PFSK-1 (cell line): ENCODE results near the gene MMEL1.

Experiments used
- POLR2AphosphoS5 ChIP-seq: IDR thresholded peaks from 2 replicates; pipeline ENCODE4 v1.6.1; 2012; ENCODE audit warnings: low read depth, mild to moderate bottlenecking, control low read depth, low read length, moderate library complexity
- SIN3A ChIP-seq: IDR thresholded peaks from 2 replicates; pipeline ENCODE4 v1.6.1; 2012; ENCODE audit warnings: mild to moderate bottlenecking, low read length, moderate library complexity, borderline replicate concordance; ENCODE audit not compliant: insufficient read depth
- TAF1 ChIP-seq: IDR thresholded peaks from 2 replicates; pipeline ENCODE4 v1.6.1; 2012; ENCODE audit warnings: low read length, control low read depth, borderline replicate concordance; ENCODE audit not compliant: insufficient read depth
- TF ChIP-seq, protein P1 (sequence below), 2 experiments: IDR thresholded peaks; 2 replicates each; pipeline versions ENCODE4 v1.6.1 to v1.8.0; 2011 to 2012; ENCODE audit warnings: low read depth in 2 of 2, low read length in 2 of 2, control low read depth in 1 of 2, inconsistent platforms in 1 of 2, mild to moderate bottlenecking in 1 of 2, moderate library complexity in 1 of 2; ENCODE audit not compliant: insufficient read depth in 1 of 2

DNA sequence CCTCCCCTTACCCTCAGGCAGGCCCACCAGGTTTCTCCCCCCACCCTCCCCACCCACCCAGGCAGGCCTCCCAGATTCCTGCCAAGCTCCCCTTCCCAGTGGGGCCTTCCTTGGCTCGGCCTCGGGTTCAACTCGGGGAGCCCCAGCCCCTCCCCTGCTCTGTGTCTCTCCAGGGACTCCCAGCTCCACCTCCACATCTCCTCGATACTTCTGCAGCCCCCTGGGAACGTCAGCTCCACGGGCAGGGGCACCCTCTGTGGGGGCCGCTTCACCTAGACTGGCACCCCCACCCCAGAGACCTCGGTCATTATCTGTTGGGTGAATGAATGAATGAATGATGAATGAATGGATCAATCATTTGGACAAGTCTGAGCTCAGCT, 775 bp downstream of the MMEL1 start:
- TF ChIP-seq POLR2AphosphoS5 (no peak), SIN3A (no peak), TAF1 (no peak)
- TF ChIP-seq, protein P1, sequence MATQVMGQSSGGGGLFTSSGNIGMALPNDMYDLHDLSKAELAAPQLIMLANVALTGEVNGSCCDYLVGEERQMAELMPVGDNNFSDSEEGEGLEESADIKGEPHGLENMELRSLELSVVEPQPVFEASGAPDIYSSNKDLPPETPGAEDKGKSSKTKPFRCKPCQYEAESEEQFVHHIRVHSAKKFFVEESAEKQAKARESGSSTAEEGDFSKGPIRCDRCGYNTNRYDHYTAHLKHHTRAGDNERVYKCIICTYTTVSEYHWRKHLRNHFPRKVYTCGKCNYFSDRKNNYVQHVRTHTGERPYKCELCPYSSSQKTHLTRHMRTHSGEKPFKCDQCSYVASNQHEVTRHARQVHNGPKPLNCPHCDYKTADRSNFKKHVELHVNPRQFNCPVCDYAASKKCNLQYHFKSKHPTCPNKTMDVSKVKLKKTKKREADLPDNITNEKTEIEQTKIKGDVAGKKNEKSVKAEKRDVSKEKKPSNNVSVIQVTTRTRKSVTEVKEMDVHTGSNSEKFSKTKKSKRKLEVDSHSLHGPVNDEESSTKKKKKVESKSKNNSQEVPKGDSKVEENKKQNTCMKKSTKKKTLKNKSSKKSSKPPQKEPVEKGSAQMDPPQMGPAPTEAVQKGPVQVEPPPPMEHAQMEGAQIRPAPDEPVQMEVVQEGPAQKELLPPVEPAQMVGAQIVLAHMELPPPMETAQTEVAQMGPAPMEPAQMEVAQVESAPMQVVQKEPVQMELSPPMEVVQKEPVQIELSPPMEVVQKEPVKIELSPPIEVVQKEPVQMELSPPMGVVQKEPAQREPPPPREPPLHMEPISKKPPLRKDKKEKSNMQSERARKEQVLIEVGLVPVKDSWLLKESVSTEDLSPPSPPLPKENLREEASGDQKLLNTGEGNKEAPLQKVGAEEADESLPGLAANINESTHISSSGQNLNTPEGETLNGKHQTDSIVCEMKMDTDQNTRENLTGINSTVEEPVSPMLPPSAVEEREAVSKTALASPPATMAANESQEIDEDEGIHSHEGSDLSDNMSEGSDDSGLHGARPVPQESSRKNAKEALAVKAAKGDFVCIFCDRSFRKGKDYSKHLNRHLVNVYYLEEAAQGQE (IDR thresholded peaks at IDR 0.05; ENCODE audit: insufficient read depth in 1 of 2, low read depth in 2 of 2, low read length in 2 of 2): no peak
